ENCODE measurements around the gene C1S.

C1S gene

DNA sequence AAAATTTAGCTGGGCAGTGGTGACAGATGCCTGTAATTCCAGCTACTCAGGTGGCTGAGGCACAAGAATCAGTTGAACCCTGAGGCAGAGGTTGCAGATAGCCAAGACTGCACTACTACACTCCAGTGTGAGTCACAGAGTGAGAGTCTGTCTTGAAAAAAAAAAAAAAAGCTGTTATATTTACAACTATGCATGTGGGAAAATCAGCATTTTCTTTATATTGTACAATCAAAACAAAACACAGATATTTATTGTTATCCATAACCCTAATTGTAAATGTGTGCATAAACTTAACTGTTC lies 19.3 kb downstream of the C1S start:
- no peak for DNase-seq

GRCh38 chr12:7081037-7081436 lies 20.5 kb downstream of the C1S start:
- no peak for DNase-seq

DNA sequence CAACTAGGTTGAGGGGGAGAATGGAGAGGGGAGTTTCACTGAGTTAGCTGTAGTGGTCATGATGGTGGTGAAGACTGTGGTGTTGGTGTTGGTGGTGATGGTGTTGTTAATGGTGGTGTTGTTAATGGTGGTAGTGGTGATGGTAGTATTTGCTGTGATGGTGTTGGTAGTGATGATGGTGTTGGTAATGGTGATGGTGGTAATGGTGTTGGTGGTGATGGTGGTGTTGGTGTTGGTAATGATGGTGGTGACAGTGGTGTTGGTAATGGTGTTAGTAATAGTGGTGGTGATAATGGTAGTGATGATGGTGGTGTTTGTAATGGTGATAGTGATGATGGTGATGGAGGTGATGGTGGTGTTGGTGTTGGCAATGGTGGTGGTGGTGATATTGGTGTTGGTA lies 22.6 kb downstream of the C1S start:
- no peak for DNase-seq

- DNase-seq: no peak
These were observed 28.8 kb downstream of the C1S start for GRCh38 chr12:7089196-7089871.

DNA sequence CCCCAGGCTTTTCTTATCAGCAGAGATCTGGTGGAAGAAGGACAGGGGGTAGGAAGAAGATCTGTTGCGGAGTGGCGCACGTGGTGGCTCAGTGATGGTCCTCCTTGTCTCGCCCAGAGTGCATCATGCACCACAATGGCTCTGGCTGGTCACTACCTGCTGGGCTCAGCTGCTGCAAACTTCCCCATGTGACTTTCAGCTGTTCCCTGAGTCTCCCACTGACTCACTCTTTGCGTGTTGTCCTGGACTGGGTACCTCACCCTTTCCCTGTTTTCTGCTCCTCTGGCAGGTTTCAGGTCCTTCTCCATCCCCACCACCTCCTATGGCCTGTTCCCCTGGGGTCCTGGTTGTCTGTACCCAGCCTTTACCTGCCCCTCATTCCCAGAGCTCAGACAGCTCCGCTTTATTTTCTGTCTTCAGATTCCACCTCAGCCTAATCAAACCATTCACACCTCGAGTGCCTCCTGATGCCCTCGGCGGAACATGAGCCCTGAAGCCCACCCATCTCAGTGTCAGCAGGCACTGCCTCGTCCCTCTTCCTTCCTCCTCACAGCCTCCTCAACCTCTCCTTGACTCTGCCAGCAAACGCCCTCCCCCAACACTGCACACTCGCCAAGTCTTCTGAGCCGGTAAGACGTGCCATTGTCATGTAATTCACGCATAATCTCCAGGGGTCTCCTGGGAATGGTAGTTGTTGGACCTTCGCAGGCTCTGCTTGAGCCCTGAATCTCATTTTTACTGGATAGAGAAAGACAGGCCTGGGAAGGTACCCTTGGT lies 29.9 kb downstream of the C1S start:
- no peak for DNase-seq

DNA sequence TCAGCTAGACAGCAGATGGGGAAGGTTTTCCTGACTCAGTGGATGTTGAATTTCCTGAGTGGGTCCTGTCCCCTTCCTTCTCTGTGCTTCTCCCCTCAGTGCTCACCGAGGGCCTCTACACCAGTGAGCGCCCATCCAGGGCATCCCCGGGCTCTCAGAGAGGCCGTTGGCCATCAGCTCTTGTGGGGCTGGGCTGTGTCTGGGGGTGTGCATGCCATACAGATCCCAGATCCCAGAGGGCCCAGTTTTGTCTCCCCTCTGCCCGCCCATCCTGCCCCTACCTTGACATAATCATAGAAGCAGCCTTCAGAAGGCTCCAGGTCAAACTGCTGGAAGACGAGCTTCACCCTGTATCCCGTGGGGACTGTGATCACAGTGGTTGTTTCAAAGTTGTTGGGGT lies 30.7 kb downstream of the C1S start:
- DNase-seq: no peak

GRCh38 chr12:7091660-7092228 lies 31.2 kb downstream of the C1S start:
- no peak for DNase-seq

- DNase-seq: peak; percentile 73
These were observed 31.9 kb downstream of the C1S start, which contains the start of gene C1R for GRCh38 chr12:7092229-7092985. TSS of gene C1R (minus strand) at chr12:7092445. CDS start at chr12:7092388, 57 bp downstream.

GRCh38 chr12:7092986-7093460 lies 32.5 kb downstream of the C1S start:
- no peak for DNase-seq

DNA sequence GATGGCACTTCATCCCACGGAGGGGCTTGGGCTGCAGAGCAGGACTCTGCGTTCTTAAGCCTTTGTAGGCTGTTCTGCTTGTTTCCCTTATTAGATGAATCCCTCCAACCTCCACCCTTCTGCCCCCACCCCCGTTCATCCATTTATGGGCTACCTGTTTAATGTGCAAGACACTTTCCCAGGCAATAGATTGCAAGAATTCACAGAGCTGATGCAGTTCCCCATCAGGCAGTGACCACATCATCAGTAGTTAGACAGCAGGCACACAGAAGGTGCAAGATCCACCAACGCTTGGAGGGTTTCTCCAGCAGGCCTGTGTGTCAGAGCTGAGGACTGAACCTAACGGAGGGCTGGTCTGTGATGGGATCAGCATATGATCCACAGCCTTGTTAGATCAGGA lies 33.0 kb downstream of the C1S start:
- DNase-seq: no peak

- DNase-seq: no peak
These were observed 33.4 kb downstream of the C1S start for GRCh38 chr12:7093892-7094291.

DNA sequence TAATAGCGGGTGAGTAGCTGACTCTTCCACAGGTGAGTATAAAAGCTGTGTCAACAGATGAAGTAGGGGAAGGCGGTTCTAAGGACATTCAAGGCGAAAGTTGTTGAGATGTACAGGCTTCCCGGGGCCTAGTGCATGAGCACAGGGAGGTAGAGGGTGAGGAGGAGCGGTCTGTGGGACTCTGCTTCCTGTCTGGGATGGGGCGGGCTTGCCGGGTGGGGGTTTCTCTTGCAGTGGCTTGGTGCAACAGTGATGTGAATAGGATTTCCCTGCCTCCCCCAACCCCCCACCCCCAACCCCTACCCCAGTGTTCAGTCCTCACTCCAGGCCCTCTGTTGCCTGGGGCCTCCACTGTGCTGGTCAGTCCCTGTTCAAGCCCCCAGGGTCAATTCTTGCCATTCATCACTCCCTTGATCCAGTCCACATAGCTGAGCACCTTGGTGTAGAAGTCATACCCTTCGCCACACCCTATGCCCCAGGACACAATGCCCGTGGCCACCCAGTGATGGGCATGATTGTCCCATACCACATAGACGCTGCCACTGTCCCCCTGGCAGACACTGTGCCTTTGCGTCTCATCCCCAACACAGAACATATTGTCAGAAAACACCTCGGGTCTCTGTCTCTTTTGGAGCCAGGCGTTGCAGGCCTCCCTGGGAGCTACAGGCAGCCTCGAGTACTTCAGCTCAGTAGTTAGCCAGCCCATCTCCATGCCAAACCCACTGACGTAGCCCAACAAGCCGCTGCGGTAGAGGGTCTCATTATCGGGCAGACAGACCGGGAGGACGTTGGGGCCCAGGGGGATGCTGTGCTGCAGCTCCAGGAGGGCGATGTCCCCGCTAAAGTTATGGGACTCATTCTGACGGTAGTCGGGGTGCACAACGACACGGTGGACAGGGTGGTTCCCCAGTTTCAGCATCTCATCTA lies 35.8 kb downstream of the C1S start:
- no peak for DNase-seq

- DNase-seq: no peak
These were observed 36.5 kb downstream of the C1S start for GRCh38 chr12:7096979-7097378.

DNA sequence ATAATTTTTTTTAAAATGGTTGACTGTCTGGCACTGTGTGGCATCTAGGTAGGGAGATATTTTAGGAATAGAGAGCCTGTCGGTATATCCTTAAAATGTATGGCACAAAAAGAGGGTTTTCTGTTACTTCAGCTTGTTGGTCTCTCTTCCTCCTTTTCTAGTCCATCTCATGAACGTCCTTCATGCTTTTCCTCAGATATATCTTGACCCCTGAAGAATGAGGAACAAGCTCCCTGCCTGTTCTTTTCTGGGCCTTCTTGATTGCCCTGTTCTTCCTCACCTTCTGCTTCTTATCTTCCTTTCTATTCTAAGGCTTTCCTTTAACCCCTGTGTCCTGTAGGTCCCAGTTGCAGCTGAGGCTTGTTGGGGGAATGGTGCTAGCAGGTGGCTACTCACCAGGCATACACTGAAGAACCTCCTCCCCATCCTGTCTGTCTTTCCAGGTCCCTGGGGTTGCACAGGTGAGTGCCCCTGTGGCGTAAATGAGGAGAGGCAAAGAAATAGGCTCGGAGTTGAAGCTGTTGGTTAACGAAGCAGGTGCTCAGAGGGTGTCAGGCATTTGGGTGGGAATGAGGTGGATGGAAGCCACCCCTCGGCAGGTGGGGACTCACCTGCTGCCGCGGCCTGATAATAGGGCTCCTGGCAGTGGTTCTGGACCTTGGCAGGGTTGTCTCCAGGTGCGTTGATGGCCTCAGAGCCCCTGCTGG lies 38.9 kb downstream of the C1S start:
- DNase-seq: no peak

GRCh38 chr12:7100239-7100638 lies 39.7 kb downstream of the C1S start:
- DNase-seq: no peak

GRCh38 chr12:7101047-7101693 lies 40.7 kb downstream of the C1S start:
- DNase-seq: no peak

DNA sequence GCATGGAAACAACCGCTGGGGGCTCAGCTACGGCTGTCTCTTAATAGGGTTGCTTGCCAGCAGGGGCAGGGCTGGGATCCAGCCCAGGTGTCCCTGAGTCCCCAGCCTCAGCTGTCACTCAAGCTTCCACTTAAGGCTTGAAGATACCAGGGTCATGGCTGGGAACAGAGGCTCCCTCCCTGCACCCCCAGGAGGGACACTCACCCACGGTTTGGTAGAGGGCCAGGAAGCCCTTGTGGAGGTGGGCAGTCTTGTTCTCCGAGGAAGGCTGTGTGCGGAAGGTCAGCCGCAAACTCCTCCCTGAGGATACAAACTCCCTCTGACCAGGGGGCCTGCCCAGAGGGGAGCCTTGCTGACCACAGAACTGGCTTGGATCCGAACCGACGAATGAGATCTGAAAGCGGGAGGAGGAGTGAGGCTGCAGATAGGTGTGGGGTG lies 41.2 kb downstream of the C1S start:
- no peak for DNase-seq

DNA sequence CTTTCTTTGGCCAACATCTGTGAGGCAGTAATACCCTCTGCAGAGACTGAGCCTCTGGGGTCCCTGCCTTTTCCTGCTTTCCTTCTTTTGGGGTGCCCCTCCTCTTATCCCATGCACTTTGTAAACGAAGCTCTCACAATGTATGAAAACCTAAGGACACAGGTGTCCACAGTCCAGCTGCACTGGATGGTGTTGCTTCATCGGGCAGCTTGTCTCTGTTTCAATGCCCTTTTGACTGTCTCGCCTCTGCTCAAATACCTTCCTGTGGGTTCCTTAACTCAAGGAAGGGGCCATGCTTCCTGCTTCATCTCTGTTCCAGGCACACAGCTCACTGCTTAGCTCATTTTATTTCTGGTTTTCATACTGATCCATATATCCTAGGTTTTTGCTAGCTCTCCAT lies 42.1 kb downstream of the C1S start:
- no peak for DNase-seq

- no peak for DNase-seq
These were observed 43.5 kb downstream of the C1S start for GRCh38 chr12:7103837-7104584.

- DNase-seq: no peak
These were observed 45.6 kb downstream of the C1S start for GRCh38 chr12:7106082-7106481.

Measured in activated naive CD4-positive, alpha-beta T cell treated with anti-CD3 and anti-CD28 coated beads, Interleukin-2, amount 50 U/mL, for 16 hours (primary cell).